ES-I3 (cell line): ENCODE measurements around the gene NRXN3.

ENCODE experiments used
- H3K36me3 ChIP-seq: 2 replicates; pipeline ENCODE4 v1.6.1; 2013; ENCODE audit warnings: mild to moderate bottlenecking, low read length, control low read depth, moderate library complexity; ENCODE audit not compliant: insufficient read depth
- H3K4me1 ChIP-seq: 2 replicates; pipeline ENCODE4 v1.6.1; 2013; ENCODE audit warnings: mild to moderate bottlenecking, control low read depth, low read length; ENCODE audit not compliant: insufficient read depth
- H3K9ac ChIP-seq: 2 replicates; pipeline ENCODE4 v1.6.1; 2013; ENCODE audit warnings: low read depth, mild to moderate bottlenecking, low read length, moderate library complexity
- H3K9me3 ChIP-seq: 2 replicates; pipeline ENCODE4 v1.6.1; 2013; ENCODE audit warnings: mild to moderate bottlenecking, low read length, moderate library complexity; ENCODE audit not compliant: control insufficient read depth, insufficient read depth

NRXN3 gene

DNA sequence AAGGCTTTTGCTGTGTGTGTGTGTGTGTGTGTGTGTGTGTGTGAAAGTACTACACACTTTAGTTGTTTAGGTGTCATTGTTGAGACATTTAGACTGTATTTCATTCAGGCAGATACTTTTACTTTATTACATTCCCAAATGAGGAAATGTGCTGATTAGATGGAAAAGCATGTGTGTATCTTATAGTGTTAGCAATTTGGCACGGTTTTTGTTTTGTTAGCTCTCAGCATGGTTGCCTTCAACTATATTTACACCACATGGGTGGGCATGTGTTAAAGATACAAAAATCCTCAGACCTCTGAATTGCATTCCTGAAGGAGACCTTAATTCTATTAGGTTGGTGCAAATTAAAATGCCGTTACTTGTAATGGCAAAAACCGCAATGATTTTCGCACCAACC, 1161.7 kb downstream of the NRXN3 start:
- no peaks in the 10 kb centered on the region for H3K9me3 ChIP-seq
- no peak overlapping the region for H3K9ac ChIP-seq
- H3K4me1 ChIP-seq = peaks cover 18% of the 10 kb centered on the region
- no peaks in the 10 kb centered on the region for H3K36me3 ChIP-seq

DNA sequence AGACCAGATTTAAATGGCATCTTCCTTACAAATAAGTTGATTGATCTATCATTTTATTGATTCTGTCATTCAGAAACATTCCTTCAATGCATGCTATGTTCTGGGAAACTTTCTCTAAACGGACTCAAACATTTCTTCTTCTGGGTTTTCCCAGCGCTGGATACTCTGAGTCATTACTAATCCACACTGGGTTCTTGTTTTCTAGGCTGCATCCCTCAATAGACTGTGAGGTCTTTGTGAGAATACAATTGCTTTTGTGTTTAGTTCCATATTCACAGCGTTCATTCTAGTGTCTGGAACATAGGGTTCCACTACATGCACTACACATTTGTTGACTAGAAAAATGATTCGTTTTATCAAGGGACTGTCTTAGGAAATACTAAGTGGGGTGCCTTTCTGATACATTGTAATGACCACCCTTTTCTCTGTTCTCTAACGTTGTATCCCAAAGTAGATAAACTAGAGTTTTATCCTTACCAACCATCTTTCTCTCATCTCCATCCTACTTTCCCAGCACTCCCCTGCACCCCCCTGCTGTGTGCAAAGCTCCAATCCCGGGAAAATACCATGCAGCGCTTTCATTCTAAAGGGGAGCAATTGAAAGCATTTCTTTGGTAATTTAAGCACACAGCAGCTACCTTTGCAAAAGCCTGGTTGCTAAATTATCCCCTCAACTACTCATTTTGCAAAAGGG, 1162.5 kb downstream of the NRXN3 start:
- no peaks in the 10 kb centered on the region for H3K36me3 ChIP-seq
- no peak overlapping the region for H3K9ac ChIP-seq
- H3K4me1 ChIP-seq = peaks cover 18% of the 10 kb centered on the region
- H3K9me3 ChIP-seq = no peaks in the 10 kb centered on the region

GRCh38 chr14:79333198-79333546, 1163.0 kb downstream of the NRXN3 start:
- no peaks in the 10 kb centered on the region for H3K9me3 ChIP-seq

GRCh38 chr14:79334272-79334671, 1164.1 kb downstream of the NRXN3 start:
- peaks cover 18% of the 10 kb centered on the region for H3K4me1 ChIP-seq
- no peaks in the 10 kb centered on the region for H3K36me3 ChIP-seq
- H3K9ac ChIP-seq = no peak overlapping the region

More at GRCh38 chr14:79333198-79333546, 1163.0 kb downstream of the NRXN3 start:
- Histone ChIP-seq H3K9ac (no peak overlapping the region), H3K36me3 (no peaks in the 10 kb centered on the region), H3K4me1 (peaks cover 18% of the 10 kb centered on the region)

DNA sequence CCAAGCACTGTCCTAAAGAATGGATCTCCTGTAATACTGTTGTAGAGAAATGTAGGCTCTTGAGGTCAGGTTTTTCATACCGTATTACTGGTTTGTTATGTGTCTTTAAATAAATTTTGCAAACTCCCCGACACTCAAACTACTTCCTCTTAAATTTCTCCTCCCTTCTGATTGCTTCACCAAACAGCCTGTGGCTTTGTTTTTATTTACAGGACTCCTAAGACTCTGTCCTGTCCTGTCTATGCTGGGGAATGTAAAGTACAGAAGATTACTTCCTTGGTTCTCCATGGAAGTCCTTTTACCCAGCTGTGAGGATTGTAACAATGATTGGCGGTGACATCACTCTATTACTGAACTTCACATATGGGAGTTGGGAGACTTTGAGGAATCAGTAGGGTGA, 1167.6 kb downstream of the NRXN3 start:
- H3K9me3 ChIP-seq = no peaks in the 10 kb centered on the region
- no peak overlapping the region for H3K9ac ChIP-seq
- H3K36me3 ChIP-seq = no peaks in the 10 kb centered on the region
- peaks cover 10% of the 10 kb centered on the region for H3K4me1 ChIP-seq

More at GRCh38 chr14:79334272-79334671, 1164.1 kb downstream of the NRXN3 start:
- H3K9me3 ChIP-seq = no peaks in the 10 kb centered on the region

GRCh38 chr14:79342942-79343341, 1172.8 kb downstream of the NRXN3 start:
- Histone ChIP-seq H3K36me3 (no peaks in the 10 kb centered on the region), H3K4me1 (no peaks in the 10 kb centered on the region), H3K9me3 (no peaks in the 10 kb centered on the region), H3K9ac (no peak overlapping the region)

DNA sequence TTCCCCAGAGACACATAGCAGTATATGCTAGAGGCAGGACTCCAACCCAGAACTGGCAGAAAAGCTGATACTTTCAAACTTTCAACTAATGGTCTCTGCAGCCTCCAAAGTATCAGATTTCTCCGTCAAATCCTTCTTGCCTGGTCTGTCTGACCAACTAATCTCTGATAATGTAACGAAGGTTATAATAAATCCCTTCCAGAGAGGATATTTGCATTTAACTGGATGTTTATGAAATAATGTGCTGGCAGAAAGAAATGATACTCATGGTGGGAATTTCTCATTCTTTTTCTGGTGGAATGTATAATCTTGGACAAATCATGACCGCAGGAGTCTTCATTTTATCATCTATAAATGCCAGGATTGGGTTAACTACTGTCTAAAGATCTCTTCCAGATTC, 1180.8 kb downstream of the NRXN3 start:
- no peaks in the 10 kb centered on the region for H3K9me3 ChIP-seq
- no peak overlapping the region for H3K9ac ChIP-seq
- H3K36me3 ChIP-seq = no peaks in the 10 kb centered on the region
- no peaks in the 10 kb centered on the region; the same call in 1 of the 2 replicates for H3K4me1 ChIP-seq

DNA sequence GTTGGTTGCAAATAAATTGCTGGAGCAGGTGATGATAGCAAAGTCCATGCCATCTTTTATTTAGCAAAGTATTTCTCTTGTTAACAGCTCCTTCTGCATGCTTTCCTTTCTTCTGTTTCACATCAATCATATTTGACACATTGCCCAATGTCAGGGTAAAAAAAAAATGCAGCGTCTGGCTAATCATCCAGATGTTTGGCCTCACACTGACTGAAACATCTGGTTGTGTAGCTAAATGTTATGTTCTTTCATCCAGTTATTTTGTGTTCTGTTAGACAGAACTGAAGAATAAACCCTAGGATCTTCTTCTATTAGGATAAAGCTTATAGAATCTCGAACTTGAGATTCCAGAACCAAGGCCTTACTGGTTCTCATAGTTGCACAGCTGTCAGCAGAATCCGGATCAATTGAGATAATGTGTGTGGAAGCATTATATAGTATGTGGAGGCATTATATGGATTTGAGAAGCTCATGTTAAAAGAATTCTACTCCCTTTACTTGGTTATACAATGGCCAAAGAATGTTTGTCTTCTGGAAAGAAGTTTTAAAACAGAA, 1182.0 kb downstream of the NRXN3 start:
- H3K36me3 ChIP-seq = no peaks in the 10 kb centered on the region
- H3K9ac ChIP-seq = no peak overlapping the region
- H3K4me1 ChIP-seq = no peaks in the 10 kb centered on the region; the same call in 1 of the 2 replicates
- no peaks in the 10 kb centered on the region for H3K9me3 ChIP-seq

DNA sequence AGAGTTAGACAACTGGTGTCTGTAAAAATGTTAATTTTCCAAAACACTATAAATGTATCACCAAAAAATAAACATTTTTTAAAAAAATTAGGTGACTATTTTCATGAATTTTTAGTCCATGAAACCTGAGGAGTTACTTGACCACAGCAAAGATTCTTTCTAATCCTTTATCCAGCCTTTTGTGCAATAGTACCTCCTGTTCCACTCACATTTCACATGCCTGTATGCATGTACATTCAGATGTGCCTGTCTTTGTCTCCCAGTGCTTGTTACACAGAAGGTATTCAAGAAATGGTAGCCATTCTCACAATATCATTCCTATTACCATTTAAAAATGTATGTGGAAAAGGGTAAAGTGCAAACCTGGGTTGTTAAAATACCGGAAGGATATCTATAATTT, 1184.2 kb downstream of the NRXN3 start:
- Histone ChIP-seq H3K9ac (no peak overlapping the region), H3K36me3 (no peaks in the 10 kb centered on the region), H3K4me1 (no peaks in the 10 kb centered on the region; the same call in 1 of the 2 replicates), H3K9me3 (no peaks in the 10 kb centered on the region)

GRCh38 chr14:79356040-79356439, 1185.9 kb downstream of the NRXN3 start:
- H3K4me1 ChIP-seq = no peaks in the 10 kb centered on the region; the same call in 1 of the 2 replicates
- H3K9me3 ChIP-seq = no peaks in the 10 kb centered on the region
- H3K36me3 ChIP-seq = no peaks in the 10 kb centered on the region
- H3K9ac ChIP-seq = no peak overlapping the region

DNA sequence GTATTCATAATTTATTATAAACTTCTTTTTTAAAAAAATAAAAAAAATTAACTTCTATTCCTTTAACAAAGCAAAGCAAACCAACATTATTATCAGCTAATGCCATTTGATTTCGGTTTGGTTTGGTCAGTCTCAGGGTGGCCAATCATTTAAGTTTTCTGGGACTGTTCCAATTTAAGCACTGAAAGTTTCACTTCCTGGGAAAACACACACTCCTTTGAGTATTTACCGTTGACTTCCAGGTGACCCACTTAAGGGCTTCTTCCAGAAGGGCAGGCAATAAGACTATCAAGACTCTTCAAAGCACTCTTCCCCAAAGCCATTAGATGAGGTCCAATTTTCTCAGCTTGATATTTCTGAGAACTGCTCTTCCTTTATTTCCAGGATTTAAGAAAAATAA, 1187.1 kb downstream of the NRXN3 start:
- no peak overlapping the region for H3K9ac ChIP-seq
- no peaks in the 10 kb centered on the region for H3K36me3 ChIP-seq
- H3K4me1 ChIP-seq = no peaks in the 10 kb centered on the region; the same call in 1 of the 2 replicates
- no peaks in the 10 kb centered on the region for H3K9me3 ChIP-seq

GRCh38 chr14:79363291-79363690, 1193.1 kb downstream of the NRXN3 start:
- H3K4me1 ChIP-seq = no peaks in the 10 kb centered on the region
- H3K9me3 ChIP-seq = no peaks in the 10 kb centered on the region
- no peak overlapping the region for H3K9ac ChIP-seq
- no peaks in the 10 kb centered on the region for H3K36me3 ChIP-seq

DNA sequence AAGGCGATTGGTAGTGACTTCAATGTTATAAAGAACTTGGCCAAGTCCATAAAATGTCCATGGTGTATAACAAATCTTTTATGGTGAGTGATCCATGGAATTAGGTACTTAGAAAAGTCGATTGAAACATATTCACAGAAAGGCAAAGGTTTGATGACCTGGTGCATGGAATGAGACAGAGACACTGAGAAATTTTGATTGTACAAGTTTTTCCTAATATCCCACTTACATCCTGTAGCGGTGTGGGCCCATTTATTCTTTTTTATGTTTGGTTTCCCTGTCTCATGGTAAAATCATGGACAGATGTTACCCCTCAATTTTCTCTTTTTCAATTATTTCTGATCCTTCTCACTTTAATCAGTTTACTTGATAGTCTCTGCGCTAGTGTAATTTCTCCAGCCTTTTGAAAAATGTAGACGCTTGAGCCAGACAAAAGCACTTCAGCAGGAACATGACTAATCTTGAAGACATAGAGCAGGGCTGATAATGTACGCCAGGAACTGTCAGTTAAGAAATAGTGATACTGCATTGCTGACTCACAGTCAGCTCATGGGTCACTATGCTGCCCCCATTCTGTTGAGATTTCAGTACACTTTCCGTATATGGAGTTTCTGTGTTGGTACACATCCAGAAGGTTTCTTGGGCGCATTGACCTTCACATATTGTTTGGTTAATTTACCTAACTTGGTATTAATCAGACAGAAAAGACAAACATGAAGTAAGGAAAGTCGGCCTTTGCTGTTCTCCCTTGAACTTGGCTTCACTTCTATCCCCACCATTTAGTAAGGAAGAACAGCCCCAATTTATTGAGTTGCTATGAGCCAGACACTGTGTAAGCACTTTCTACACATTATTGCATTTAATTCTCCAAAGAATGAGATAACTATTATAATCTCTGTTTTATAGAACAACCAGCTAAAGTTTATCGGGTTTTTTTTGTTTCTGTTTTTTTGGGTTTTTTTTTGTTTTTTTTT, 1199.5 kb downstream of the NRXN3 start:
- H3K9me3 ChIP-seq = no peaks in the 10 kb centered on the region
- no peaks in the 10 kb centered on the region for H3K36me3 ChIP-seq
- H3K4me1 ChIP-seq = peaks cover 14% of the 10 kb centered on the region
- H3K9ac ChIP-seq = no peak overlapping the region

DNA sequence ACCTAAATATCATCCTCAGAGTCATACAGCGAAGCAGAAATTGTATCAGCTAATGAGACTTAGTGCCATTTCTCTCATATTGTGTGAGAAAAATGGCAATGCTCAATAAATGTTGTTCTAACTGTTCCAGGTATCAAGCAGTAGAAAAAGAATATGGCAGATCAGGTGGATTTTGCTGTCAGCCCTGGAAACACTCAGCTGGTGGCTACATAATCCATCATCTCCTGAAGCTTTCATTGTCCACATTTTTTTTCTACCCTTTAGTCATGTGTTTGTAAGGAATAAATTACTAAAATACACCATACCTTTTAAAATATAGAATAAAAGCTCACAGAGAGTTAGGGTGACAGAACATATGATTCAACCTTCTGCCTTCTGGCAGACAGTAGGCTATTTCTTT, 1200.8 kb downstream of the NRXN3 start:
- Histone ChIP-seq H3K9ac (no peak overlapping the region), H3K36me3 (no peaks in the 10 kb centered on the region), H3K4me1 (peaks cover 23% of the 10 kb centered on the region), H3K9me3 (no peaks in the 10 kb centered on the region)
